GDM1 (cell line): ENCODE measurements around the gene ZNF837.
A peak's percentile ranks its signal among the peaks of the same experiment; 100 is the strongest.
"Not testable (repeated sequence)": the region's sequence is repeated elsewhere in the genome, so short reads cannot be mapped to it uniquely, and the experiment has no call there.

Experiments used
- DNase-seq: peaks from one replicate; lab custom pipeline; 2025; lab: John Stamatoyannopoulos, UW

ZNF837 gene

GRCh38 chr19:58351558-58351878 is 29.3 kb downstream of the ZNF837 start:
- DNase-seq, result no peak

- no peak for DNase-seq
Measured at GRCh38 chr19:58350871-58351557, 29.8 kb downstream of the ZNF837 start.

- DNase-seq, result no peak
Measured at GRCh38 chr19:58350001-58350861, 30.6 kb downstream of the ZNF837 start.

- no peak for DNase-seq
Measured at GRCh38 chr19:58349590-58349989, 31.2 kb downstream of the ZNF837 start.

- DNase-seq, result not testable (repeated sequence)
Measured at GRCh38 chr19:58348080-58348479, 32.8 kb downstream of the ZNF837 start.

- DNase-seq, result peak; percentile 69
Measured at GRCh38 chr19:58346961-58347929, 33.6 kb downstream of the ZNF837 start.

GRCh38 chr19:58345558-58345957 is 35.3 kb downstream of the ZNF837 start:
- DNase-seq, result no peak

- DNase-seq, result no peak
Measured at GRCh38 chr19:58338825-58339558, 41.8 kb downstream of the ZNF837 start.

GRCh38 chr19:58338336-58338735 is 42.5 kb downstream of the ZNF837 start:
- no peak for DNase-seq

GRCh38 chr19:58336820-58337219 is 44.0 kb downstream of the ZNF837 start:
- no peak for DNase-seq

GRCh38 chr19:58336216-58336615 is 44.6 kb downstream of the ZNF837 start:
- no peak for DNase-seq

- DNase-seq, result no peak
Measured at GRCh38 chr19:58335630-58336029, 45.2 kb downstream of the ZNF837 start.

GRCh38 chr19:58334691-58335249 is 46.1 kb downstream of the ZNF837 start:
- no peak for DNase-seq

- no peak for DNase-seq
Measured at GRCh38 chr19:58332697-58333096, 48.1 kb downstream of the ZNF837 start.

GRCh38 chr19:58330458-58330857 is 50.4 kb downstream of the ZNF837 start:
- no peak for DNase-seq

GRCh38 chr19:58328999-58329398 is 51.8 kb downstream of the ZNF837 start:
- peak; percentile 43 for DNase-seq

- peak; percentile 79 for DNase-seq
Measured at GRCh38 chr19:58326914-58327726, 53.7 kb downstream of the ZNF837 start, which contains the start of gene ZSCAN22. Gene ZSCAN22, plus strand, starts transcription at chr19:58326994. Its CDS starts 7,809 bp downstream, at chr19:58334803.

- no peak for DNase-seq
Measured at GRCh38 chr19:58326501-58326913, 54.3 kb downstream of the ZNF837 start.

GRCh38 chr19:58325311-58326022 is 55.4 kb downstream of the ZNF837 start:
- no peak for DNase-seq

GRCh38 chr19:58319241-58319640 is 61.6 kb downstream of the ZNF837 start:
- no peak for DNase-seq
